Measurements from ENCODE around the gene BATF.

BATF gene

GRCh38 chr14:75491376-75491978 is 30.8 kb upstream of the BATF start:
- H3K27ac ChIP-seq (ENCODE audit: low read depth, low read length): no peak overlapping the region
- no peaks in the 10 kb centered on the region for H3K4me1 ChIP-seq (ENCODE audit: insufficient read depth, low read length)
- no peak overlapping the region for H3K9ac ChIP-seq (ENCODE audit: low read length)
- H3K9me3 ChIP-seq (ENCODE audit: low read length): no peaks in the 10 kb centered on the region
- H3K4me3 ChIP-seq (ENCODE audit: low read depth in 1 of 2, low read length in 2 of 2): no peak overlapping the region
- no peaks in the 10 kb centered on the region for H3K27me3 ChIP-seq (ENCODE audit: control insufficient read depth in 1 of 2, insufficient read depth in 2 of 2, low read length in 2 of 2)
- no peaks in the 10 kb centered on the region for H3K36me3 ChIP-seq (ENCODE audit: insufficient read depth, low read length)

- no peaks in the 10 kb centered on the region for H3K36me3 ChIP-seq (ENCODE audit: insufficient read depth, low read length)
- no peaks in the 10 kb centered on the region for H3K4me1 ChIP-seq (ENCODE audit: insufficient read depth, low read length)
- no peaks in the 10 kb centered on the region for H3K27me3 ChIP-seq (ENCODE audit: control insufficient read depth in 1 of 2, insufficient read depth in 2 of 2, low read length in 2 of 2)
- no peaks in the 10 kb centered on the region for H3K9me3 ChIP-seq (ENCODE audit: low read length)
- H3K9ac ChIP-seq (ENCODE audit: low read length): no peak overlapping the region
- H3K4me3 ChIP-seq (ENCODE audit: low read depth in 1 of 2, low read length in 2 of 2): no peak overlapping the region
- no peak overlapping the region for H3K27ac ChIP-seq (ENCODE audit: low read depth, low read length)
Measured at GRCh38 chr14:75492832-75493591, 29.3 kb upstream of the BATF start.

- Histone ChIP-seq H3K36me3 (ENCODE audit: insufficient read depth, low read length) (no peaks in the 10 kb centered on the region), H3K4me3 (ENCODE audit: low read depth in 1 of 2, low read length in 2 of 2) (no peak overlapping the region), H3K27me3 (ENCODE audit: control insufficient read depth in 1 of 2, insufficient read depth in 2 of 2, low read length in 2 of 2) (no peaks in the 10 kb centered on the region), H3K9ac (ENCODE audit: low read length) (no peak overlapping the region), H3K27ac (ENCODE audit: low read depth, low read length) (no peak overlapping the region), H3K4me1 (ENCODE audit: insufficient read depth, low read length) (no peaks in the 10 kb centered on the region), H3K9me3 (ENCODE audit: low read length) (no peaks in the 10 kb centered on the region)
Measured at GRCh38 chr14:75493592-75494087, 28.6 kb upstream of the BATF start.

- H3K27ac ChIP-seq (ENCODE audit: low read depth, low read length): no peak overlapping the region
- H3K4me3 ChIP-seq (ENCODE audit: low read depth in 1 of 2, low read length in 2 of 2): no peak overlapping the region
- H3K9me3 ChIP-seq (ENCODE audit: low read length): no peaks in the 10 kb centered on the region
- no peaks in the 10 kb centered on the region for H3K4me1 ChIP-seq (ENCODE audit: insufficient read depth, low read length)
- H3K27me3 ChIP-seq (ENCODE audit: control insufficient read depth in 1 of 2, insufficient read depth in 2 of 2, low read length in 2 of 2): no peaks in the 10 kb centered on the region
- no peaks in the 10 kb centered on the region for H3K36me3 ChIP-seq (ENCODE audit: insufficient read depth, low read length)
- H3K9ac ChIP-seq (ENCODE audit: low read length): no peak overlapping the region
Measured at GRCh38 chr14:75494896-75495295, 27.4 kb upstream of the BATF start.

- no peak overlapping the region for H3K4me3 ChIP-seq (ENCODE audit: low read depth in 1 of 2, low read length in 2 of 2)
- H3K36me3 ChIP-seq (ENCODE audit: insufficient read depth, low read length): no peaks in the 10 kb centered on the region
- H3K27ac ChIP-seq (ENCODE audit: low read depth, low read length): no peak overlapping the region
- no peaks in the 10 kb centered on the region for H3K4me1 ChIP-seq (ENCODE audit: insufficient read depth, low read length)
- H3K9ac ChIP-seq (ENCODE audit: low read length): no peak overlapping the region
- H3K27me3 ChIP-seq (ENCODE audit: control insufficient read depth in 1 of 2, insufficient read depth in 2 of 2, low read length in 2 of 2): no peaks in the 10 kb centered on the region
- no peaks in the 10 kb centered on the region for H3K9me3 ChIP-seq (ENCODE audit: low read length)
Measured at GRCh38 chr14:75495399-75495798, 26.9 kb upstream of the BATF start.

- Histone ChIP-seq H3K27me3 (ENCODE audit: control insufficient read depth in 1 of 2, insufficient read depth in 2 of 2, low read length in 2 of 2) (no peaks in the 10 kb centered on the region), H3K36me3 (ENCODE audit: insufficient read depth, low read length) (no peaks in the 10 kb centered on the region), H3K4me1 (ENCODE audit: insufficient read depth, low read length) (no peaks in the 10 kb centered on the region), H3K9ac (ENCODE audit: low read length) (no peak overlapping the region), H3K4me3 (ENCODE audit: low read depth in 1 of 2, low read length in 2 of 2) (no peak overlapping the region), H3K27ac (ENCODE audit: low read depth, low read length) (no peak overlapping the region), H3K9me3 (ENCODE audit: low read length) (no peaks in the 10 kb centered on the region)
Measured at GRCh38 chr14:75495882-75496281, 26.4 kb upstream of the BATF start.

GRCh38 chr14:75496755-75497154 is 25.5 kb upstream of the BATF start:
- no peak overlapping the region for H3K27ac ChIP-seq (ENCODE audit: low read depth, low read length)
- H3K27me3 ChIP-seq (ENCODE audit: control insufficient read depth in 1 of 2, insufficient read depth in 2 of 2, low read length in 2 of 2): no peaks in the 10 kb centered on the region
- no peaks in the 10 kb centered on the region for H3K9me3 ChIP-seq (ENCODE audit: low read length)
- H3K4me1 ChIP-seq (ENCODE audit: insufficient read depth, low read length): no peaks in the 10 kb centered on the region
- no peak overlapping the region for H3K4me3 ChIP-seq (ENCODE audit: low read depth in 1 of 2, low read length in 2 of 2)
- no peaks in the 10 kb centered on the region for H3K36me3 ChIP-seq (ENCODE audit: insufficient read depth, low read length)
- no peak overlapping the region for H3K9ac ChIP-seq (ENCODE audit: low read length)

GRCh38 chr14:75497191-75497590 is 25.1 kb upstream of the BATF start:
- Histone ChIP-seq H3K4me1 (ENCODE audit: insufficient read depth, low read length) (no peaks in the 10 kb centered on the region), H3K4me3 (ENCODE audit: low read depth in 1 of 2, low read length in 2 of 2) (no peak overlapping the region), H3K27ac (ENCODE audit: low read depth, low read length) (no peak overlapping the region), H3K36me3 (ENCODE audit: insufficient read depth, low read length) (no peaks in the 10 kb centered on the region), H3K9me3 (ENCODE audit: low read length) (no peaks in the 10 kb centered on the region), H3K9ac (ENCODE audit: low read length) (no peak overlapping the region), H3K27me3 (ENCODE audit: control insufficient read depth in 1 of 2, insufficient read depth in 2 of 2, low read length in 2 of 2) (no peaks in the 10 kb centered on the region)

GRCh38 chr14:75497701-75498100 is 24.6 kb upstream of the BATF start:
- Histone ChIP-seq H3K9me3 (ENCODE audit: low read length) (no peaks in the 10 kb centered on the region), H3K36me3 (ENCODE audit: insufficient read depth, low read length) (no peaks in the 10 kb centered on the region)

GRCh38 chr14:75499084-75499875 is 23.0 kb upstream of the BATF start:
- H3K9ac ChIP-seq (ENCODE audit: low read length): no peak overlapping the region
- no peaks in the 10 kb centered on the region for H3K27me3 ChIP-seq (ENCODE audit: control insufficient read depth in 1 of 2, insufficient read depth in 2 of 2, low read length in 2 of 2)
- no peaks in the 10 kb centered on the region for H3K9me3 ChIP-seq (ENCODE audit: low read length)
- H3K4me3 ChIP-seq (ENCODE audit: low read depth in 1 of 2, low read length in 2 of 2): no peak overlapping the region
- H3K36me3 ChIP-seq (ENCODE audit: insufficient read depth, low read length): no peaks in the 10 kb centered on the region
- no peak overlapping the region for H3K27ac ChIP-seq (ENCODE audit: low read depth, low read length)
- H3K4me1 ChIP-seq (ENCODE audit: insufficient read depth, low read length): no peaks in the 10 kb centered on the region

More at GRCh38 chr14:75497701-75498100, 24.6 kb upstream of the BATF start:
- no peaks in the 10 kb centered on the region for H3K4me1 ChIP-seq (ENCODE audit: insufficient read depth, low read length)
- H3K4me3 ChIP-seq (ENCODE audit: low read depth in 1 of 2, low read length in 2 of 2): no peak overlapping the region
- H3K27ac ChIP-seq (ENCODE audit: low read depth, low read length): no peak overlapping the region
- H3K27me3 ChIP-seq (ENCODE audit: control insufficient read depth in 1 of 2, insufficient read depth in 2 of 2, low read length in 2 of 2): no peaks in the 10 kb centered on the region
- H3K9ac ChIP-seq (ENCODE audit: low read length): no peak overlapping the region

GRCh38 chr14:75501080-75501479 is 21.2 kb upstream of the BATF start:
- Histone ChIP-seq H3K9ac (ENCODE audit: low read length) (no peak overlapping the region), H3K9me3 (ENCODE audit: low read length) (no peaks in the 10 kb centered on the region), H3K4me1 (ENCODE audit: insufficient read depth, low read length) (no peaks in the 10 kb centered on the region), H3K4me3 (ENCODE audit: low read depth in 1 of 2, low read length in 2 of 2) (no peak overlapping the region), H3K36me3 (ENCODE audit: insufficient read depth, low read length) (no peaks in the 10 kb centered on the region), H3K27ac (ENCODE audit: low read depth, low read length) (no peak overlapping the region), H3K27me3 (ENCODE audit: control insufficient read depth in 1 of 2, insufficient read depth in 2 of 2, low read length in 2 of 2) (no peaks in the 10 kb centered on the region)

All from muscle layer of colon (tissue), 2 donors.